Measurements from ENCODE around the gene HRH2. TPM values are rescaled to one million over a fixed set of nuclear protein-coding genes. Genes with fewer than 3 reads are reported as not detected.

Gene HRH2
- total and polyA plus RNA-seq, 4 experiments from 2014 or later, result 0.63 to 5.2 (median 4.1) TPM

DNA sequence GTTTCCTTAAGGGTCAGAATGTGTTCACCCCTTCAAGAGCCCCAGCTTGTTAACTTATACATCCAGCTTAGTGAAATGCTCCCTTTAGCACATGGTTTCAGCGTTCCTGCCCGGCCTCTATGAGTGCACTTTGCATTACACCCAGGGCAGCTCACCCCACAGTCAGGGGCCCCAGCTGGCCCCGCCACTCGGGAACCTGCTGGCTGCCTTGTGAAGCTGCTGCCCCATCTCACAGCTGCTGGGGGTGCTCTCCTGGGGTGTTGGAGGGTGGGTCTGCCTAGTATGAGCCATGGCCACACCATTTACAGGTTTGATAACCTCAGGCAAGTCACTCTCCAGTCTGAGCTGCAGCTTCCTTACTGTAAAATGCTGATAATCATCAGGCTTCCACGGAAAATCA lies 32.2 kb downstream of the HRH2 start:
- peak overlapping the region in 1 of 7 donors; percentile 8 for H3K27ac Mint-ChIP-seq
- no peaks in the 10 kb centered on the region for H3K27me3 ChIP-seq (ENCODE audit: insufficient read depth, low read length)
- POLR2A ChIA-PET (ENCODE audit: partially characterized antibody), result no interaction called here

GRCh38 chr5:175690586-175690985 lies 32.7 kb downstream of the HRH2 start:
- peak overlapping the region in 5 of 7 donors; percentile 6 to 78 (median 51) for H3K27ac Mint-ChIP-seq
- H3K4me3 Mint-ChIP-seq, result no peak overlapping the region
- peaks cover 7 to 22% (median 17%) of the 10 kb centered on the region in 4 donors for H3K4me1 Mint-ChIP-seq
- ChIA-PET POLR2A (ENCODE audit: partially characterized antibody) (no interaction called here), CTCF (ENCODE audit: partially characterized antibody) (interaction anchor here (1.3 to 5.7 kb wide), 4 partner anchors 8 to 155 kb away, joined by 3 to 40 read pairs (median 4); no protein-coding TSS in a partner anchor)
- no peaks in the 10 kb centered on the region for H3K36me3 ChIP-seq (ENCODE audit: insufficient read depth, low read length)
- no peak overlapping the region for H3K27ac ChIP-seq (ENCODE audit: low read depth, low read length)
- no peaks in the 10 kb centered on the region for H3K9me3 Mint-ChIP-seq
- H3K27me3 Mint-ChIP-seq, result no peaks in the 10 kb centered on the region
- intact Hi-C loops (cut with micrococcal nuclease), result no loop called here
- H3K27me3 ChIP-seq (ENCODE audit: insufficient read depth, low read length), result no peaks in the 10 kb centered on the region
- DNase-seq, result no peak
- peaks cover 1% of the 10 kb centered on the region for H3K4me1 ChIP-seq (ENCODE audit: insufficient read depth, low read length)
- no peaks in the 10 kb centered on the region for H3K9me3 ChIP-seq (ENCODE audit: control insufficient read depth in 1 of 2, low read length in 2 of 2)
- peaks cover 12 to 26% of the 10 kb centered on the region in 2 donors for H3K36me3 Mint-ChIP-seq
- H3K4me3 ChIP-seq (ENCODE audit: low read length in 2 of 2), result no peak overlapping the region

More for the DNA sequence above, 32.2 kb downstream of the HRH2 start:
- Histone ChIP-seq H3K27ac (ENCODE audit: low read depth, low read length) (no peak overlapping the region), H3K36me3 (ENCODE audit: insufficient read depth, low read length) (no peaks in the 10 kb centered on the region), H3K4me3 (ENCODE audit: low read length in 2 of 2) (no peak overlapping the region), H3K4me1 (ENCODE audit: insufficient read depth, low read length) (no peaks in the 10 kb centered on the region), H3K9me3 (ENCODE audit: control insufficient read depth in 1 of 2, low read length in 2 of 2) (no peaks in the 10 kb centered on the region)
- CTCF ChIA-PET (ENCODE audit: partially characterized antibody), result interaction anchor here (1.0 to 5.7 kb wide), 5 partner anchors 8 to 155 kb away, joined by 3 to 40 read pairs (median 3); no protein-coding TSS in a partner anchor
- Mint-ChIP-seq H3K27me3 (no peaks in the 10 kb centered on the region), H3K36me3 (peaks cover 12 to 31% of the 10 kb centered on the region in 2 donors), H3K9me3 (no peaks in the 10 kb centered on the region), H3K4me1 (peaks cover 5 to 23% (median 13%) of the 10 kb centered on the region in 4 donors), H3K4me3 (no peak overlapping the region)
- intact Hi-C loops (cut with micrococcal nuclease), result no loop called here
- DNase-seq, result no peak

GRCh38 chr5:175691761-175692160 lies 33.9 kb downstream of the HRH2 start:
- no peak overlapping the region for H3K27ac ChIP-seq (ENCODE audit: low read depth, low read length)
- H3K36me3 ChIP-seq (ENCODE audit: insufficient read depth, low read length), result no peaks in the 10 kb centered on the region
- ChIA-PET POLR2A (ENCODE audit: partially characterized antibody) (no interaction called here), CTCF (ENCODE audit: partially characterized antibody) (interaction anchor here (3.8 kb wide), 1 partner anchor 157 kb away, joined by 29 read pairs; no protein-coding TSS in a partner anchor)
- Mint-ChIP-seq H3K4me1 (peaks cover 15 to 33% (median 26%) of the 10 kb centered on the region in 4 donors), H3K36me3 (peaks cover 12 to 22% of the 10 kb centered on the region in 2 donors), H3K27me3 (no peaks in the 10 kb centered on the region), H3K27ac (no peak overlapping the region), H3K9me3 (no peaks in the 10 kb centered on the region), H3K4me3 (no peak overlapping the region)
- H3K27me3 ChIP-seq (ENCODE audit: insufficient read depth, low read length), result no peaks in the 10 kb centered on the region
- peaks cover 13% of the 10 kb centered on the region for H3K4me1 ChIP-seq (ENCODE audit: insufficient read depth, low read length)
- intact Hi-C loops (cut with micrococcal nuclease), result no loop called here
- H3K9me3 ChIP-seq (ENCODE audit: control insufficient read depth in 1 of 2, low read length in 2 of 2), result no peaks in the 10 kb centered on the region
- no peak for DNase-seq
- no peak overlapping the region for H3K4me3 ChIP-seq (ENCODE audit: low read length in 2 of 2)

DNA sequence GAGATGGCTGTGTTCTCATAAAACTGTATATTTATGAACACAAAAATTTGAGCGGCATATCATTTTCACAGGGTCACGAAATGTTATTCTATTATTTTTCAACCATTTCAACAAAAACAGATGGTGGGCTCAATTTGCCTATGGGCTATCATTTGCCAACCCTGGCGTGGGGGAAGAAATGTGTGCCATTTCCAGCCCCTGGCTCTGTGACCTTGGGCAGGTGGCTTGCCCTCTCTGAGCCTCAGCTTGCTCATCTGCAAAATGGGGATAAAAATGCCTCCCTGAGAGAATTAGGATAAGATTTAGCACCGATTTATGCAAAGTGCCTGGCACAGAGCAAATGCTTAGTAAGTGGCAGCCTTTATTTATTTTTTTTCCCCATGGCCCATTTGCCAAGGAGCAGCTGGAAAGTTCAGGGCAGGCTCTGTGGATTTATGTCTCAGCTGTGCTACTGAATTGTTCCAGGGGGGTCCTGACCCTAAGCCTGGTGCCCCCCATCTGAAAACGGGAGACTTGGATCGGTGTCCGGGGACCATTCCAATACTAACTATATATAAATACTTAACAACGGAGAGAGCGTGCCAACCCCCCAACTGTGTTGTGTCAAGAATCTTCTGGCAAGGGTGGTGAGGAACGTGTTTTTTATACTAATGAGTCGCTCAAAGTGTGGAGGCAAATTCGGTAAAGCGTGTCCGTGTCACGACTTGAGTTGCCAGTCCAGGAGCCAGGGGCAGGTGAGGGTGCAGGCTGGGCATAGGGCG lies 34.5 kb downstream of the HRH2 start:
- Mint-ChIP-seq H3K4me1 (peaks cover 15 to 33% (median 26%) of the 10 kb centered on the region in 4 donors), H3K9me3 (no peaks in the 10 kb centered on the region), H3K4me3 (no peak overlapping the region), H3K36me3 (peaks cover 12 to 21% of the 10 kb centered on the region in 2 donors), H3K27ac (peak overlapping the region in 3 of 7 donors; percentile 49 to 84 (median 69)), H3K27me3 (no peaks in the 10 kb centered on the region)
- H3K4me3 ChIP-seq (ENCODE audit: low read length in 2 of 2), result no peak overlapping the region
- no peak for DNase-seq
- ChIA-PET CTCF (ENCODE audit: partially characterized antibody) (interaction anchor here (0.5 to 3.8 kb wide), 2 partner anchors 42 to 158 kb away, joined by 3 to 29 read pairs; no protein-coding TSS in a partner anchor), POLR2A (ENCODE audit: partially characterized antibody) (no interaction called here)
- no peak overlapping the region for H3K27ac ChIP-seq (ENCODE audit: low read depth, low read length)
- H3K27me3 ChIP-seq (ENCODE audit: insufficient read depth, low read length), result no peaks in the 10 kb centered on the region
- intact Hi-C loops (cut with micrococcal nuclease), result no loop called here
- H3K9me3 ChIP-seq (ENCODE audit: control insufficient read depth in 1 of 2, low read length in 2 of 2), result no peaks in the 10 kb centered on the region
- peaks cover 16% of the 10 kb centered on the region for H3K4me1 ChIP-seq (ENCODE audit: insufficient read depth, low read length)
- no peaks in the 10 kb centered on the region for H3K36me3 ChIP-seq (ENCODE audit: insufficient read depth, low read length)

DNA sequence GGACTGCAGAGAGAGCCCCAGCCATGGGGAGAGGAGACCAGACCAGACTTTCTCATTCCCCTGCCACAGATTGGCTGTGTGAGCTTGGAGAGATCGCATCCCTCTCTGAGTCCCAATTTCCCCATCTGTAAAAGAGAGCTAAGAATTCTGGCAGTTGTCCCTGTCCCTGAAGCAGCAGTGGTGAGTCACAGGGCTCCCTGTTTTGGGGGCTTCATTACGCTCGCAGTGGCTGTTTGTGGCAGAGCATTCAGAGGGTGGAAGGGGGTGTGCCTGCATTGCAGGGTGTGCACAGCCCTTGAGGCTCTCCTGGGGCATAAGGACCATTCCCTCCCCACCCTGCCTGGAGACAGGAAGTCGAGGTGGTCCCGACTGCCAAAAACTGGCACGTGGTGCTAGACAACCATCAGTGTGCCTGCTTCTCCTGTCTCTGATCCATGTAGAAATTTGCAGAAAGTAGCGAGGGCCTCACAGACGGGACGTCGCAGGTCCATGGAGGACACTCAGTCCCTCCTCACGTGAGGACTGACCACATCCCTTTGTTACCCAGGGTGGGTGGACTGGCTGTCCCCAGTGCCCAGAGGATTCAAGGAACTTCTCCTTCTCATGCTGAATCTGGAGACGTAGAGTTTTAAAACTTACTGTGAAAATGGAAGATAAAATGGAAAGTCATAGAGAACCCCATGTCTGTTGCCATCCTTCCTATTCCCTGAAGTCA lies 35.3 kb downstream of the HRH2 start:
- Mint-ChIP-seq H3K27me3 (no peaks in the 10 kb centered on the region), H3K4me3 (no peak overlapping the region), H3K9me3 (no peaks in the 10 kb centered on the region), H3K27ac (peak overlapping the region in 3 of 7 donors; percentile 49 to 84 (median 69)), H3K36me3 (peaks cover 12 to 18% of the 10 kb centered on the region in 2 donors), H3K4me1 (peaks cover 16 to 39% (median 29%) of the 10 kb centered on the region in 4 donors)
- DNase-seq, result no peak
- H3K4me3 ChIP-seq (ENCODE audit: low read length in 2 of 2), result no peak overlapping the region
- ChIA-PET CTCF (ENCODE audit: partially characterized antibody) (interaction anchor here (1.3 to 3.8 kb wide), 4 partner anchors 26 to 158 kb away, joined by 3 to 29 read pairs (median 6); no protein-coding TSS in a partner anchor), POLR2A (ENCODE audit: partially characterized antibody) (no interaction called here)
- no peaks in the 10 kb centered on the region for H3K27me3 ChIP-seq (ENCODE audit: insufficient read depth, low read length)
- peaks cover 16% of the 10 kb centered on the region for H3K4me1 ChIP-seq (ENCODE audit: insufficient read depth, low read length)
- H3K27ac ChIP-seq (ENCODE audit: low read depth, low read length), result no peak overlapping the region
- intact Hi-C loops (cut with micrococcal nuclease), result no loop called here
- no peaks in the 10 kb centered on the region for H3K9me3 ChIP-seq (ENCODE audit: control insufficient read depth in 1 of 2, low read length in 2 of 2)
- H3K36me3 ChIP-seq (ENCODE audit: insufficient read depth, low read length), result no peaks in the 10 kb centered on the region

DNA sequence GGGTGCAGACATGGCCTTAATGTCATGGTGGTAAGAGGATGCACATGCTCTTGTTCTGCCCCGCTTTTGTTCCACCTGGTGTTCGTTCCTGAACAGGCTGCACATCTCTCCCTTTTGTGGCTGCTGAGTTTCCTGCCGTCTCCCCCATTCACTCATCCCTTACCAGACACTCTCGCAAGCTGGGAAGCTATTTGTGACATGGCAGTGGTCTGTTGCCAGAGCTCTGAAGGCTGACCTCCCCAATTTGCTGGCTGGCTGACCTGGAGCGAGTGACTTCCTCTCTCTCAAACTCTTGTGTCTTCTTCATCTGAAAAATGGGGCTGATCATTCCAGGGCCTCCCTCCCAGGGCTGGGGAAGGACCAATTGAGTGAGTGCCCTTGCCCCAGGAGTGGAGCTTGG lies 35.9 kb downstream of the HRH2 start:
- Histone ChIP-seq H3K9me3 (ENCODE audit: control insufficient read depth in 1 of 2, low read length in 2 of 2) (no peaks in the 10 kb centered on the region), H3K27ac (ENCODE audit: low read depth, low read length) (no peak overlapping the region), H3K36me3 (ENCODE audit: insufficient read depth, low read length) (no peaks in the 10 kb centered on the region), H3K4me3 (ENCODE audit: low read length in 2 of 2) (no peak overlapping the region), H3K27me3 (ENCODE audit: insufficient read depth, low read length) (no peaks in the 10 kb centered on the region), H3K4me1 (ENCODE audit: insufficient read depth, low read length) (peaks cover 16% of the 10 kb centered on the region)
- Mint-ChIP-seq H3K4me3 (no peak overlapping the region), H3K36me3 (peaks cover 13 to 16% of the 10 kb centered on the region in 2 donors), H3K4me1 (peaks cover 16 to 41% (median 29%) of the 10 kb centered on the region in 4 donors), H3K27me3 (no peaks in the 10 kb centered on the region), H3K27ac (peak overlapping the region in 3 of 7 donors; percentile 19 to 58 (median 57)), H3K9me3 (no peaks in the 10 kb centered on the region)
- DNase-seq, result no peak
- POLR2A ChIA-PET (ENCODE audit: partially characterized antibody), result no interaction called here
- CTCF ChIA-PET (ENCODE audit: partially characterized antibody), result interaction anchor here (0.6 to 3.8 kb wide), 5 partner anchors 25 to 159 kb away, joined by 3 to 29 read pairs (median 4); no protein-coding TSS in a partner anchor
- intact Hi-C loops (cut with micrococcal nuclease), result no loop called here
